GM19025 (cell line): ENCODE data around the gene WDR19.
"Not testable (repeated sequence)": the region's sequence is repeated elsewhere in the genome, so short reads cannot be mapped to it uniquely, and the experiment has no call there.

Experiments used
- ATAC-seq: cut with Tn5 transposase; IDR thresholded peaks from one replicate; pipeline ENCODE4 v1.9.1; 2021; ENCODE audit warnings: mild to moderate bottlenecking, low read depth, moderate library complexity; ENCODE audit not compliant: unreplicated experiment

Gene WDR19

GRCh38 chr4:39291686-39292085, 109.4 kb downstream of the WDR19 start:
- no peak for ATAC-seq

DNA sequence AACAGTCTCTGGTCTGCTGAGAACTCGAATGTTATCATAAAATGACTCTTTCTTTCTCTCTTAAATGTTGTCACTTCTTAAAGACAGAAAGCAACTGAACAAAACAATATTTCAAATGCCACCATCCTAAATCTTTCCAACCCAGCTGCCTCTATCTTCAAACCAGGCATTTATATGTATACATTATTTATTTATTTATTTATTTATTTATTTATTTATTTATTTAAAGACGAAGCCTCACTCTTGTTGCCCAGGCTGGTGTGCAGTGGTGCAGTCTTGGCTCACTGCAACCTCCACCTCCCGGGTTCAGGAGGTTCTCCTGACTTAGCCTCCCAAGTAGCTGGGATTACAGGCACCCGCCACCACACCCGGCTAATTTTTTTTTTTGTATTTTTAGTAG, 110.1 kb downstream of the WDR19 start:
- not testable (repeated sequence) for ATAC-seq

- no peak for ATAC-seq
Observed at GRCh38 chr4:39295784-39296183, 113.5 kb downstream of the WDR19 start.

DNA sequence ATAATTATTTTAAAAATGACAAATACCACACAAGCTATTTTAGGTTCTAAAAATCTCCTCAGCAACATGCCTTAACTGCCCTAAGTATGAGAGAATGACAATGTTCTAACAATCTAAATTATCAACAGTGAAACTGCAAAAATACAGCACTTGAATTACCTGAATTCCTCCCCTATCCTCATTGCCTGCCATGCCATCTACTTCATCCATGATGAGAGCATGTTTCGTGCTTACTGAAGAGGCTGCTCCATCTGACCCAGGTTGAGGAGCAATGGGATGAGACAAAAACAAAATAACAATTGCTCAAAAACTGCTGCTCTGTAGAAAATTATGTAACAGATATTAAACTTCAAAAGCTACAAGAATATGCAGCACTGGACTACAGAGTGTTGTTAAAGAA, 120.6 kb downstream of the WDR19 start:
- no peak for ATAC-seq

GRCh38 chr4:39303871-39304270, 121.5 kb downstream of the WDR19 start:
- ATAC-seq: no peak

DNA sequence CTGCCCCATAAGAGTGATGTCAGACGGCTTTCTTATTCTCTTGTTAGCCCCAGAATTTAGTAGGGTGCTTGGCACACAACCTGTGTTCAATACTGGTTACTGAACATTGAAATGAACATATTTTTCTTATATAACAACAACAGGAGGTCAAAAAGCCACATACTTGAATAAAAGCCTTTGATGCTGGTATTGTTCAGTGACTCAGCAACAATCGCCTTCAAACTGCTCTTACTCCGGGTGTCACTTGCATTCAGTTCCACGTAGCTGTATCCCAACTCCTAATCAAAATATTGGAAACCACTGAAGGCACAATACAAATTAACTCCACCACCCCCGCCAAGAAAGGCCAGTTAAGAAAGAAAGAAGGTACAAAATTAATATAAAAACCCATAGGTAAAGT, 122.3 kb downstream of the WDR19 start:
- ATAC-seq: no peak

DNA sequence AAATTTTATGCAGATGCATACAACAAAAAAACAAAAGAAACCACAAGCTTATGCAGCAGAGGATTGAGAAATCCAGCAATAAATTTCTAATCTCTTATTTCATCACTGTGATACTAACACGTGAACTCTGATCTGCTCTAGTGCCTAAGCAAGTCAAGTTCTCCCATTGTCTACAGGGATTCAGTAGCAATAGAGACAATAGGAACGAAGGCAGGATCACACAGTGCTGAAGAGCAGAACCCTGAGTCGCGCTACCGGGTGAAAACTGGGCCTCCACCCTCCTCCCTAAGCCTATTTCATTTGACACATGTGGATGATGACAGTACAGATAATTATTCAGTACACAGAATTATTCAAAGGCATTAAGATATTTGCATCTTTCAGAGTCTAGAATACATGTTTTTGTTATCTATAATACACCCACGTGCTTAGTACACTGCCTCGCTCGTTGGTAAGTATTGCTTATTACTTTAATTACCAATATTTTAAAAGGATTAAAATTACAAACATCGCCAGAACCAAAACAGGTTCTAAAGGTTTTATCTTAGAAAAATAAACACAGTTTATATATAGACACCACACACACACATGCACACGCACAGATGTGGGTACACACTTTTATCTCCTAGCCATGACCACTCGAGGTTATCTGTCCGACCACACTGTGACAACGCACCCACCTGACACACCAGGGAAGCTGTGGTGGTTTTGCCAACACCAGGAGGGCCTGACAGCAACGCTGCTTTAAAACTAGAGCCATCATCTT, 123.8 kb downstream of the WDR19 start:
- ATAC-seq: no peak

- no peak for ATAC-seq
Observed at GRCh38 chr4:39308611-39309010, 126.3 kb downstream of the WDR19 start.

GRCh38 chr4:39312816-39313215, 130.5 kb downstream of the WDR19 start:
- no peak for ATAC-seq

DNA sequence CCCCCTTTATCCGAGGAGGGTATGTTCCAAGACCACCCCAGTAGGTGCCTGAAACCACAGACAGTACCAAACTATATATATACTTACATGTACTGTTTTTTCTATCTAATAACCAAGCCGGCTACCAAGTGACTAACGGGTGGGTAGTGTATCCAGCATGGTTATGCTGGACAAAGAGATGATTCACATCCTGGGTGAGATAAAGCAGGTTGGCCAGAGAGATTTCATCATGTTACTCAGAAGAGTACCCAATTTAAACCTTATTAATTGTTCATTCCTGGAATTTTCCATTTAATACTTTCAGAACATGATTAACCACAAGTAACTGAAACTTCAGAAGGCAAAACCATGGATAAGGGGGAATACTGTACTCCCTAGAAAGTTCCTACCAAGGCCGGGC, 137.3 kb downstream of the WDR19 start:
- no peak for ATAC-seq

GRCh38 chr4:39320381-39321115, 138.2 kb downstream of the WDR19 start:
- no peak for ATAC-seq

GRCh38 chr4:39323821-39324220, 141.5 kb downstream of the WDR19 start:
- ATAC-seq: no peak

DNA sequence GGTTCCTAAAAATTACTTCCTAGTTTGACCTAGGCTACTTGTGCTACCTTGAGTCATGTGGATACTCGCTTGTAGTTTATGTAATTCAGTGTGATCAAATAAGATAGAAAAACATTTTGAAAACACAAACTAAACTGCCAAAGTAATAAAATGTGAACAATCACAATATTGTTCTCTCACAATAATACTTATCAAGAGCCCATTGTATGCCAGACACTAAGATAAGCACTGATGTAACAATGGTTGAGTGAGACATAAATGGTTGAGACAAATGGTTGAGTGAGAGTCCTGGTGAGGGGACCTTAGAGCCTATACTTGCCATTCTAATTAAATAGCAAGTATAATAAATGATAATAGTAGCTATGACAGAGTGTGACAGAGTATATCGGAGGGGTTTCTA, 142.1 kb downstream of the WDR19 start:
- no peak for ATAC-seq

DNA sequence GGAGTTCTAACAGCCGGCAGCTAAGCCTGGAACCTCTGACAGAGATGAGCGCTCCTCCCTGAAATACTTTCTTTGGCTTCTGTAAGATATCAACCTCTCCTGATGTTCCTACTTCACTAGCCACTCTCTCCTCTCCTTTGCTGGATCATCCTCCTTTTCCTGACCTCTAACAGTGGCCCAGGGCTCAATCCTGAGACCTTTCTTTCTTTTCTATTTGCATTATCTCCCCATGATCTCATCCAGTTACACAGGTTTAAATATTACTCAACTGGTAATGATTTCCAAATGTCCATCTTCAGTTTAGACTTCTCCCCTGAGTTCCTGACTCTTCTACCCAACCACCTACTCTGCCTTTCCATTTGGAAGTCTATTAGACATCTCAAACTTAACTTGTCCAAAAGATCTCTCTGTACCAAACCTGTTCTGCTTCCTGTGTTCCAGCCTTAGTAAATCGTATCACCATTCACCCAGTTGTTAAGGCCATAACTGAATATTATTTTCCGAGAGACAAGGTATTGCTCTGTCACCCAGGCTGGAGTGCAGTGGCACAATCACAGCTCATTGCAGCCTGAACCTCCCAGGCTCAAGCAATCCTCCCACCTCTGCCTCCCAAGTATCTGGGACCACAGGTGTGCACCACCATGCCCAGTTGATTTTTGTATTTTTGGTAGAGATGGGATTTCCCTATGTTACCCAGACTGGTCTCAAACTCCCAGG, 142.7 kb downstream of the WDR19 start:
- ATAC-seq: no peak

DNA sequence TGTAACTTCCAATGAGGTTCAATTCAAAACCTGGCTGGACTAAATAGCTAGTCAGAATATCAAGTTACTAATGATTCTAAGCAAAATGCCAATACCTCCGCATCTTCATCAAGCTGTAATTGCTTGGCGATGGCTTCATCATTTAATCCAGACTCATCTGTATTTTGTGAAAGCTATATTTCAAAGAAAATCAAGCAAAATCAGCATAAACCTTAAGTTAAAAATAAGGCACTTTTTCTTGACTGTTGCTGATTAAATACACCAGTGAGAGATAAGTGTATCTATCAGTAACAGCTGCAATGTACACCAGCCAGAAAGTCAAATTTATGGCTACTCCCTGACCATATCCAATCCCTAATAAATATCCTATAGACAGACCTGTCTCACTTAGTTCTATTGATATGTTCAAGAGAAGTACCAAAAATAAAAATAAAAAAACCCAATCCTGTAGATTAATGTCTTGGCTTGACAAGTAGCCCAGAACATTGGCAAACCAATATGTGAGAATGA, 144.2 kb downstream of the WDR19 start:
- no peak for ATAC-seq

DNA sequence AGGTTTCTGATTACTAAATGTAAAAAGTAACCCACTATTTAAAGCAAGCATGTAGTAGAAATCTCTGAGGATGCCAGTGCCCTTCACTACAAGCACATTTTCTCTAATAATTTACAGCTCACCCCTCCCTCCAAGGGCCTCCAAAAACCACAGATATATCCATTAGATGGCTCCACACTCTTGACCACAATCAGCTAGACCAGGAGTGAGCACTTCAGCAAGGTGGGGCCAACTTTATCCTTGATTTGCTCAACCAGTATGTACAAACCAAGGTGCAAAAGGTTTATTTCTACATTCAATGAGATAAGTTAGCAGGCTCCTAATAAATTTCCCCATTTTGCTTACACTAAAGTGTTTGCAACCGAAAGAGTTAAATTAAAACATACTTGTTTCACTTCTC, 148.0 kb downstream of the WDR19 start:
- ATAC-seq: no peak

- ATAC-seq: no peak
Observed at GRCh38 chr4:39331191-39331590, 148.9 kb downstream of the WDR19 start.
